ENCODE data around the gene DACT2. TPM values are rescaled to one million over a fixed set of nuclear protein-coding genes. Genes with fewer than 3 reads are reported as not detected.
A peak's percentile ranks its signal among the peaks of the same experiment; 100 is the strongest.

Gene DACT2
- total and polyA plus RNA-seq, 2 of the 8 experiments (the other 6 are each of a cell fraction or from before 2014, with no cell fraction given) = 2.9 to 3.1 TPM

DNA sequence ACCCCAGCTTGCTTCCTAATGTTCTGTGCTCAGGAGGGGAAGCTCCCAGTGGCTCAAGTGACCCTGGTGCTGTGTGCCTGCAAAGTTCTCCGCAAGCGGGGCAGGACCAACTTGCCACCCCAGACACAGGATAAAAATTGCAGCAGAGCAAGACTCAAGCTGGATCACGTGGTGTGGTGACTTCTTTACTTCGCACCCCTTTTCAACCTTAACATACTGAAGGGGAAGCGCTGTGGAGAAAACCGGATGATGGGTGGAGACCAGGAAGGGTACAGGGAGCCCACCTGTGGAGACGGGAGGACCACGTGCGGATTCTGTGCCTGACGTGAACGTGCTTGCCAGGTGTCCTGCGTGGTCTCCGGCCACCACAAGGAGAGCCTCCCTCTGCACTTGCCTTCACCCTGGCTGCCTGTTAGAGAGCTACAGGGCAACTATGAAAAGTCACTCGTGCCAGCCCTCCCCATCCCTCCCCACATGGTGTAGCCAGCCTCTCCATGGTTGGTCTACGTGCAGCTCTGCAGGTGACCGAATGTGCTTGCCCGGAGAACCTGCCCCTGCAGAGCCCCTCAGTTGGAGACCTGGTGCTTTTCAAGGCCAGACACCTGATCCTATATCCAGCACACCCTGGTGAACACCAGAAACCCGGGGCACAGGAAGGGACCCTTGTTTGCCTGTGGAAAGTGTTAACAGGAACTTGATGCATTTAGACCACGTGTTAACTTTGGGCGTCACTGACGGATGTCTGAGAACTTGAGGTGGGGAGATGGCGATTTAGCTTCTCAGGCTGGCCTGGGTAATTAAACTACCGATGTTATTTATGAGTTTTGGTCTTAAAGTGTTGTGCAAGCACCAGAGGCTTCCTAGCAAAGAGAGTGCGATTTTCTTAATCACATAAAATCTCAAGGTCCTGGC lies 23.9 kb upstream of the DACT2 start:
- POLR2A ChIA-PET (ENCODE audit: partially characterized antibody) = interaction anchor here (2.4 kb wide), 1 partner anchor 17 kb away, joined by 7 read pairs; no protein-coding TSS in a partner anchor
- no peaks in the 10 kb centered on the region for H3K79me2 ChIP-seq (ENCODE audit: control insufficient read depth in 1 of 2, insufficient read depth in 2 of 2, low read length in 2 of 2)
- no peak overlapping the region for H3K9ac ChIP-seq (replicated peaks in 1 of 4; ENCODE audit: extremely low read depth in 1 of 4, low read depth in 3 of 4, low read length in 3 of 4)
- no peak overlapping the region for H3K23ac ChIP-seq (ENCODE audit: insufficient read length)
- peak overlapping the region; percentile 41; the same call in 1 of the 2 replicates for H4K8ac ChIP-seq (ENCODE audit: extremely low read depth, insufficient read depth, low read length)
- no peak overlapping the region for H4K5ac ChIP-seq (ENCODE audit: insufficient read length, low read depth, low read length)
- no peak overlapping the region for H2BK20ac ChIP-seq (ENCODE audit: low read length)
- no peak overlapping the region for H3K4ac ChIP-seq (replicated peaks; ENCODE audit: insufficient read length, low read depth, low read length)
- no peaks in the 10 kb centered on the region for H3K79me1 ChIP-seq (ENCODE audit: low read depth, low read length)
- no peak overlapping the region for H2BK5ac ChIP-seq (ENCODE audit: low read depth, low read length)
- 87% methylated on average over 24 of the region's 24 CpGs; no CpG with 5 or more reads in 1 of the 2 experiments for WGBS, 2 experiments (ENCODE audit: extremely low coverage in 1 of 2, insufficient coverage in 1 of 2, insufficient read length in 1 of 2, insufficient replicate concordance in 2 of 2, low coverage in 1 of 2, low lambda C conversion rate in 2 of 2, missing lambda C conversion rate in 1 of 2)
- H2BK12ac ChIP-seq (ENCODE audit: low read depth, low read length) = no peak overlapping the region
- H3K4me1 ChIP-seq (replicated peaks in 1 of 4; ENCODE audit: control insufficient read depth in 3 of 4, insufficient read depth in 4 of 4, low read length in 3 of 4) = peaks cover 0 to 3% (median 0%) of the 10 kb centered on the region in 4 experiments; a peak in 1 of 7 replicates
- H3K18ac ChIP-seq (ENCODE audit: extremely low read depth, low read length) = no peak overlapping the region
- H3K27ac ChIP-seq (ENCODE audit: low read depth, low read length) = no peak overlapping the region
- no peak overlapping the region for H3K4me3 ChIP-seq (ENCODE audit: extremely low read depth in 1 of 4, insufficient read depth in 2 of 4, low read depth in 3 of 4, low read length in 4 of 4)
- no peak overlapping the region for H3K56ac ChIP-seq (replicated peaks; ENCODE audit: insufficient read length, low read depth, low read length)
- no peak for DNase-seq (ENCODE audit: low read depth in 1 of 2, low spot score in 2 of 2)
- no peaks in the 10 kb centered on the region; a peak in 1 of 7 replicates for H3K27me3 ChIP-seq (replicated peaks in 1 of 4; ENCODE audit: control insufficient read depth in 3 of 4, extremely low read depth in 1 of 4, insufficient read depth in 3 of 4, low read length in 3 of 4)
- H3K4me2 ChIP-seq (ENCODE audit: insufficient read depth in 1 of 2, low read depth in 2 of 2, low read length in 2 of 2) = no peak overlapping the region
- H4K91ac ChIP-seq (replicated peaks; ENCODE audit: insufficient read length, low read length) = no peak overlapping the region
- H2AFZ ChIP-seq (ENCODE audit: low read length) = no peak overlapping the region
- FAIRE-seq = no peak
- H2BK120ac ChIP-seq (replicated peaks; ENCODE audit: low read depth, low read length) = no peak overlapping the region
- H3K23me2 ChIP-seq (ENCODE audit: low read depth, low read length) = no peaks in the 10 kb centered on the region
- no peak overlapping the region for H2BK15ac ChIP-seq (ENCODE audit: low read length)
- no peak overlapping the region for H2AK5ac ChIP-seq (ENCODE audit: low read depth, low read length)
- no peaks in the 10 kb centered on the region for H4K20me1 ChIP-seq (replicated peaks in 1 of 2; ENCODE audit: control insufficient read depth in 1 of 2, insufficient read depth in 2 of 2, low read length in 2 of 2)
- H3K14ac ChIP-seq (ENCODE audit: insufficient read length) = no peak overlapping the region
- H3K9me3 ChIP-seq (ENCODE audit: insufficient read depth in 2 of 2, low read depth in 1 of 2, low read length in 1 of 2) = no peaks in the 10 kb centered on the region
- no peaks in the 10 kb centered on the region for H3K36me3 ChIP-seq (ENCODE audit: control insufficient read depth in 2 of 4, insufficient read depth in 4 of 4, low read length in 3 of 4)
- CTCF ChIA-PET (ENCODE audit: partially characterized antibody) = interaction anchor here (1.0 to 4.6 kb wide), 6 partner anchors 11 to 185 kb away, joined by 3 to 23 read pairs (median 4); no protein-coding TSS in a partner anchor
- no peak for TF ChIP-seq GABPA (IDR thresholded peaks at IDR 0.05; ENCODE audit: borderline replicate concordance, insufficient read depth, low read length)
